ENCODE results near the gene ZNF576.
A peak's percentile ranks its signal among the peaks of the same experiment; 100 is the strongest.
"Not testable (repeated sequence)": the region's sequence is repeated elsewhere in the genome, so short reads cannot be mapped to it uniquely, and the experiment has no call there.

ZNF576 gene

GRCh38 chr19:43575156-43575950 is 21.0 kb upstream of the ZNF576 start, which contains the start of the genes PINLYP and XRCC1:
Gene PINLYP, plus strand, starts transcription at chr19:43575801. Its CDS starts 1,391 bp downstream, at chr19:43577192.
Gene XRCC1, minus strand, starts transcription at chr19:43575527. Its CDS starts 69 bp downstream, at chr19:43575458.
- peak; percentile 93 to 99 for DNase-seq

- DNase-seq = no peak
Observed at GRCh38 chr19:43575955-43576878, 20.2 kb upstream of the ZNF576 start.

- DNase-seq = no peak
Observed at GRCh38 chr19:43578787-43579186, 17.6 kb upstream of the ZNF576 start.

- DNase-seq = no peak
Observed at GRCh38 chr19:43581467-43581866, 14.9 kb upstream of the ZNF576 start.

DNA sequence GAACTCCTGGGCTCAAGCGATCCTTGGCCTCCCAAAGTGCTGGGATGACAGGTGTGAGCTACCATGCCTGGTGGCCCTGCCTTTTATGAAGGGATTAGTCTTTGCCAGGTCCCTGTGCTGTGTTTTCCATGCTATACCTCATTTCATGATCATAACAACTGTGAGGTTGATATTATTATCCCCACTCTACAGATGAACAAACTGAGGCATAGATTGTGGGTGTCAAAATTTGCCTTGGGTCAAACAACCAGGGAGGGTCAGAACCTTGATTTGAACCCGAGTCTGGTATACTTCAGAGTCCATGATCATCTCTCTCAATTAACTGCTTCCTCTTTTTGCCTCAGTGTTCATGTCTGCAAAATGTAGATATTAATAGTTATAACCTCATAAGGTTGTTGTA is 13.9 kb upstream of the ZNF576 start:
- DNase-seq = no peak

GRCh38 chr19:43584484-43584883 is 11.9 kb upstream of the ZNF576 start:
- DNase-seq = no peak

DNA sequence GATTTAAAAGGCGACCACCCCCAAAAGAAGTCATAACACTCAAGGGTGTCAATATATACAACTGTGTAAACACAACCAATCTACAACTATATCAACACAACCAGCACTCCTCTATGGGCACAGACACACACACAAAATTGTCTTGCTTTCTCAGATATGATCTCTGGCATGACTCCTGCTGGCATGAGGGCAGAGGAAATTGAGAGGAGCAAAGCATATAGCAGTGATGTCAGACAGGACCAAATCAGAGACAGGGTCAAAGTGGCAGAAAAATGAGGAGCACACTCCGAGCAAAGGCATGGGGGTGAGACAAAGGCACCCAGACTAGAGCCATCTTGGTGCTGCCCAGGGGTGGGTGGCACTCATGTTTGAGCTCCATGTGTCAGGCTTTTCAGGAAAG is 10.0 kb upstream of the ZNF576 start:
- no peak for DNase-seq

DNA sequence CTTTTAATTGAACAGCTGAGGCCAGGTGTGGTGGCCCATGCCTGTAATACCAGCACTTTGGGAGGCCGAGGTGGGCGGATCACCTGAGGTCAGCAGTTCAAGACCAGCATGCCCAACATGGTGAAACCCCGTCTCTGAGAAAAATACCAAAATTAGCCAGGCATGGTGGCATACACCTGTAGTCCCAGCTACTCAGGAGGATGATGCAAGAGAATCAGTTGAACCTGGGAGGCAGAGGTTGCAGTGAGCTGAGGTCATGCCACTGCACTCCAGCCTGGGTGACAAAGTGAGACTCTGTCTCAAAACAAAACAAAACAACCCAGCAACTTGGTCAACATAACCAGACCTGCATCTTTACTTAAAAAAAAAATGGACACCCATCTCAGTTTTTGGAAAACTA is 9.4 kb upstream of the ZNF576 start:
- DNase-seq = not testable (repeated sequence)

DNA sequence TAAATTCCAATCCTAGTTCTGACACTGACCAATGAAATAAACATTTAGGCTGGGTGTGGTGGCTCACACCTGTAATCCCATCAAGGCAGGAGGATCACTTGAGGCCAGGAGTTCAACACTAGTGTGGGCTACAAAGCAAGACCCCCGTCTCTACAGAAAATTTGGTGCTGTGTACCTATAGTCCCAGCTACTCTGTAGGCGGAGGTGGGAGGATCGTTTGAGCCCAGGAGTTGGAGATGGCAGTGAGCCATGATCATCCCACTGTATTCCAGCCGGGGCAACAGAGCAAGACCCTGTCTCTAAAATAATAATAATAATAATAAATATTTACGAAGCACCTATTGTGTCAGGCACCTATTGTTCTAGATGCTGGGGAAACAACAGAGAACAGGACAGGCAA is 7.1 kb upstream of the ZNF576 start:
- DNase-seq = no peak

GRCh38 chr19:43589678-43590077 is 6.7 kb upstream of the ZNF576 start:
- DNase-seq = no peak

DNA sequence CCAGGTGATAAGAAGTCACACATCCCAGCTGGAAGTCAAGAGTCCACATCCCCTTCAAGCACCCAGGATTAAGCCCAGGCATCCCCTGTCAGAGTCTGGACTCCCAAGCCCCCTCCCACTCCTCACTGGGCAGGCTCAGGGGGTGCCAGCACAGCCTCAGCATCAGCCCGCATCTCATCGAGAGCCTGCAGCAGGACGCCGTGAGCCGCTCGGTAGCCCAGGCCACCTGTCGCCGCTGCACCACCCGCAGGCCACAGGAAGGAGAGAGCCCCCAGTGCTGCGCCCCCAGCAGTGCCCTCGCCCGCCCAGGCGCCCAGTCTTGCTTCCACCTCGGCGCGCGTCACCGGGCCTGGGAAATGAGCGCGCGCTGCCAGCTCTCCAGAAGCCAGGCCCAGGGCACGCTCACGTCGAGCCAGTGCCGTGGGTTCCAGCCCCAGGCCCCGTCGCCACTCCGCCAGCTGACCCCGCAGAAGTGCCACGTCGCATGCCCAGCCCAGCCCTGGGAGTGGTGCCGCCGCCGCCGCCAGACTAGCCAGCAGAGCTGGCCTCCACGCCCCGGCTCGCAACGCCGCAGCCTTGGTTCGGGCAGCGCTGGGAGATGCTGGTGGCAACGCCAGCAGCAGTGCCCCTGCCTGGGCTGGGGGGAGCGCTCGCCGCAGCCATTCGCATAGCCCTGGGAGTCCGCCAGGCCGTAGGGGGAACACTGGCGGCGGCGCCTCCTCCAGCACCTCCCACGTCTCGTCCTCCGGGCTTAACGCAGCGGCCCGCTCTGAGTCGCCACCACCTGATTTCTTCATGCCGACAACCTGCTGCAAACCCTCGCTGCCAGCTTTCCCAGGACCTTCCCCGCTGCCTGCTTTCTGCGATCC is 4.3 kb upstream of the ZNF576 start:
- DNase-seq = no peak

- DNase-seq = no peak
Observed at GRCh38 chr19:43592800-43593350, 3.5 kb upstream of the ZNF576 start.

GRCh38 chr19:43594081-43594697 is 2.2 kb upstream of the ZNF576 start:
- no peak for DNase-seq

DNA sequence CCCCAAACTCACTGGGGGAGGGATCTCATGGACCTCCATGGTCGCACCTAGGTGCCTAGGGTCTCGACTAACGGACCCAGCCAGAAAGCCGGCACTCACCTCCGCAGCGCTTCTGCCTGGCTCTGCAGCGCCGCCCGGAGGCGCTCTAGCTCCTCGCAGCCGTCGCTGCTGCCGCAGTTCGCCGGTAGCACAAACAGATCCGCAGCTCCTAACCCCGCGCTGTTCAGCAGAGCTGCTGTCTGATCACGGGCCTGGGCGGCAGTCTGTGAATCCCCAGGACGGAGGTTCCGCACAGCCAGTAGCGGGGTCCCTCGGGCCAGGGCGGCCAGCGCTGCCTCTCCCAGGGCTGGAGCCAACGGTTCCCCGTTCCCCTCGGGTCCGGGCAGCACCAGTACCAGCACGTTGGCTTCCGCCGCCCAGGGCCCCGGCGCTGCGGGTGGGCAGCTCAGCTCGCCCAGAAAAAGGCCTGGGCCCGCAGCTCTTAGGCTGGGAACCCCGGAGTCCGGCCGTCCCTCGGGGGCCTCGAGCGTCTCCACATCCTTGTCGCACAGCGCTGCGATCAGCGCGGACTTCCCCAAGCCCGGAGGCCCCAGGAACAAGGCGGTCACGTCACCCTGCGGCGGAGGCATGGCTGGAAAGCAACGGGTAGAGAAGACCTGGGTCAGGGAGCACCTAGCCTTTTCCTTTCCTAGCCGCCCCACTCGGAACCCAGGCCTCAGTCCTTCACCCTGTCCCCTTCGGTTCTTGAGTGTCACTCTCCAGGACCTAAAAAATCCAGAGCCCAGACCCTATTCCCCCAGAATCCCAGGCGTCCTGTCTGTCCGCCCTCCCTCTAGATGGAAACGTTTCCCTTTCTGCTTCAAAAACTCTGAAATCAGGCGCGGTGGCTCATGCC is 1.4 kb upstream of the ZNF576 start:
- DNase-seq = peak in 1 of 2 donors; percentile 2

DNA sequence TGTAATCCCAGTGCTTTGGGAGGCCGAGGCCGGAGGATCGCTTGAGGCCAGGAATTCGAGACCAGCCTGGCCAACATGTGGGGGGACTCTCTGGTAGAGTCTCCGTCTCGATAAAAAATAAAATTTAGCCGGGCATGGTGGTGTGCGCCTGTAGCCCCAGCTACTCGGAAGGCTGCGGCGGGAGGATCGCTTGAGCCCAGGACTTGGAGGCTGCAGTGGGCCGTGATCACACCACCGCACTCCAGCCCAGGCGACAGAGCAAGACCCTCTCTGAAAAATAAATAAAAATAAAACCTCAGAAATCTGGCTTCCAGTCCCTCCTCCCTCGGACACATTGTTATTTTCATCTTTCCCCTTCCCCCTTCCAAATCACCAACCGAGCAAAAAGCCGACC is 793 bp upstream of the ZNF576 start:
- DNase-seq = no peak

GRCh38 chr19:43596842-43597461 is 557 bp downstream of the ZNF576 start:
- no peak for DNase-seq

- DNase-seq = no peak
Observed at GRCh38 chr19:43597876-43598275, 1.5 kb downstream of the ZNF576 start.

DNA sequence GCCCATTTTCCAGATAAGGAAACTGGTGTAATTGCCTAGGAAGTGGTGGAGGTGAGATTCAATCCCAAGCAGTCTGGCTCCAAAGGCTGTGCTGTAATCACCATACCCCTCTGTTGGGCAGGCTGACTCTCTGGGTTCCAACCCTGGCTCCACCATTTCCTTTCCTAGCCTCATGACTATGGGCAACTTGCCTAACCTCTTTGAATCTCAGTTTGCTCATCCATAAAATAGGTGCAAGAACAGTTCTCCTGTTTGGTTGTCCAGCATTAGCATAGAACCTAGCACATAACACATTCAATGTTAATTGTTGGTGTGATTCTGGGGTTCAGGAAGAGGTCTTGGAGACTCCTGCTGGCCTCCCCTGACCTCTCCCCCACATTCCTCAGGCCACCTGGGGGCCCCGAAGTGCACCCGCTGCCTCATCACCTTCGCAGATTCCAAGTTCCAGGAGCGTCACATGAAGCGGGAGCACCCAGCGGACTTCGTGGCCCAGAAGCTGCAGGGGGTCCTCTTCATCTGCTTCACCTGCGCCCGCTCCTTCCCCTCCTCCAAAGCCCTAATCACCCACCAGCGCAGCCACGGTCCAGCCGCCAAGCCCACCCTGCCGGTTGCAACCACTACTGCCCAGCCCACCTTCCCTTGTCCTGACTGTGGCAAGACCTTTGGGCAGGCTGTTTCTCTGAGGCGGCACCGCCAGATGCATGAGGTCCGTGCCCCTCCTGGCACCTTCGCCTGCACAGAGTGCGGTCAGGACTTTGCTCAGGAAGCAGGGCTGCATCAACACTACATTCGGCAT is 2.2 kb downstream of the ZNF576 start:
- DNase-seq = no peak

DNA sequence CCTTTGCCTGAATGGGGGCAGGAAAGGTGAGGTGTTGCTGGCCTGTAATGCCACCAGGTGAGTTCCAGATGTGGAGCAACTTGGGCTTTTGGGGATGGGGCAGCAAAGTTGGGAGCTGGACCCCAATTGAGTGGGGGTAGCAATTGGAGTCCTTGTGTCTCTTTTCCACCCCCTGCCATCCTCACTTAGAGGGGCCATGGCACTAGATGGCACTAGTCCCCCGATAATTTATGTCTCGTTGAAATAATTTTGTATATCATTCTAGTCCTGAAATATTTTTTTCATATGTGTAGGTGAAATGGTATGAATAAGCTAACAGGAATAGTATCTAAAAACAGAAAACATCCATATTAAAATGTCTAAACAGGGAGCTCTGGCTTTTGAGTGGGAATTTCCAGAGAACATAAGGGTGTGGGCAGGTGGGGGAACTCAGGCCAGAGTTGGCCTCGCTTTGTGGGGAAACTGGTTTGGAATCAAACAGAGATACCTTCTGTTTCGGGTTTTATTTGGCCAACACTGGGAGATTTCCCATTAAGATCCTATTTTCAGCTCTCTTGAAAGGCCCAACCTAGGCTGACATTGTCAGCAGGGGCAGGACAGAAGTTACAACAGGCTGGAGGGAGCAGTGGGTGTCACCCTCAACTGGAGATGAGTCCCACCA is 3.4 kb downstream of the ZNF576 start:
- DNase-seq = peak in 1 of 2 donors; percentile 11

Data from hippocampal formation (tissue), 2 donors.